Panc1 (cell line): Measurements from ENCODE around the gene RFX8. TPM values are rescaled to one million over a fixed set of nuclear protein-coding genes. Genes with fewer than 3 reads are reported as not detected.

Experiments
- ATAC-seq: fragments of 200-7000 bp; cut with Tn5 transposase; 2 replicates; pipeline ENCODE4 v1.9.1; 2020; ENCODE audit warnings: mild to moderate bottlenecking, moderate library complexity
- BruUV-seq: library from RNA; stranded (reverse); fragments of 400-500 nt; replicated peaks from 2 replicates; lab custom pipeline; 2021; lab: Mats Ljungman, UMichigan
- CTCF ChIA-PET: fragments of 300-600 bp; sonication (Branson Sonifier 250); formaldehyde crosslinking; loops from one replicate; lab custom pipeline; 2022; ENCODE audit warnings: antibody characterized with exemption; lab: Charles Lee
- POLR2A ChIA-PET: fragments of 300-600 bp; sonication (Branson Sonifier 250); formaldehyde crosslinking; loops from one replicate; lab custom pipeline; 2022; ENCODE audit warnings: antibody characterized with exemption; lab: Charles Lee
- DNase-seq: peaks from one replicate; pipeline ENCODE4 v3.0.0-alpha.2; 2010; ENCODE audit warnings: low read depth, low spot score
- H3K27ac ChIP-seq: 2 replicates; pipeline ENCODE4 v1.5.1; 2011; ENCODE audit warnings: mild to moderate bottlenecking, low read length, inconsistent platforms
- H3K27me3 ChIP-seq: fragments of 200-500 bp; sonication (Bioruptor generic); 2 replicates; pipeline ENCODE4 v1.6.0; 2014; ENCODE audit warnings: low read length, inconsistent platforms; ENCODE audit not compliant: control insufficient read depth, insufficient read depth
- H3K36me3 ChIP-seq: fragments of 200-500 bp; sonication (Bioruptor generic); 2 replicates; pipeline ENCODE4 v1.5.1; 2014; ENCODE audit warnings: inconsistent platforms, mild to moderate bottlenecking, low read length, moderate library complexity; ENCODE audit not compliant: control insufficient read depth, insufficient read depth
- H3K4me1 ChIP-seq: 2 replicates; pipeline ENCODE4 v1.5.1; 2011; ENCODE audit warnings: inconsistent platforms, mild to moderate bottlenecking, low read length, moderate library complexity; ENCODE audit not compliant: control insufficient read depth, insufficient read depth
- H3K4me3 ChIP-seq, 2 experiments: 2 replicates each; pipeline ENCODE4 v1.5.1; 2011 to 2012; ENCODE audit warnings: low read depth in 2 of 2, low read length in 2 of 2, mild to moderate bottlenecking in 2 of 2, inconsistent platforms in 1 of 2, moderate library complexity in 1 of 2
- H3K9me3 ChIP-seq: fragments of 200-500 bp; sonication (Bioruptor generic); 2 replicates; pipeline ENCODE4 v1.5.1; 2014; ENCODE audit warnings: low read depth, mild to moderate bottlenecking, inconsistent platforms, low read length, moderate library complexity; ENCODE audit not compliant: control insufficient read depth, insufficient read depth
- POLR2AphosphoS5 ChIP-seq: IDR thresholded peaks from 2 replicates; pipeline ENCODE4 v1.6.1; 2012; ENCODE audit warnings: mild to moderate bottlenecking, low read depth, low read length, moderate library complexity
- REST ChIP-seq, 2 experiments: IDR thresholded peaks; 2 replicates each; pipeline ENCODE4 v1.6.1; 2011 to 2012; ENCODE audit warnings: low read depth in 2 of 2, control low read depth in 1 of 2, low read length in 1 of 2, mild to moderate bottlenecking in 1 of 2, moderate library complexity in 1 of 2; ENCODE audit not compliant: insufficient read depth in 1 of 2
- SIN3A ChIP-seq: IDR thresholded peaks from 2 replicates; pipeline ENCODE4 v1.6.1; 2012; ENCODE audit warnings: low read depth, mild to moderate bottlenecking, low read length, moderate library complexity, borderline replicate concordance; ENCODE audit not compliant: insufficient read depth
- TCF7L2 ChIP-seq: IDR thresholded peaks from 2 replicates; pipeline ENCODE4 v1.6.1; 2011; ENCODE audit warnings: mild to moderate bottlenecking, low read depth, low read length, inconsistent platforms
- in situ Hi-C: cut with HindIII; loops from 2 replicates; pipeline ENCODE4 v1.10.0; 2016; ENCODE audit warnings: low sequenced_read_pairs, low pct_unique_long_range_greater_than_20kb
- intact Hi-C: fragments of 100-400 bp; cut with micrococcal nuclease; formaldehyde crosslinking; loops from one replicate; pipeline ENCODE4 v1.10.0; 2022; ENCODE audit not compliant: unreplicated experiment
- total RNA-seq: library from RNA; stranded (reverse); gene quantifications from one replicate; pipeline ENCODE4 v1.2.1, GENCODE V29; 2021; ENCODE audit not compliant: unreplicated experiment
- TF ChIP-seq, protein P1 (sequence below): fragments of 450-650 bp; IDR thresholded peaks from 2 replicates; pipeline ENCODE4 v1.5.1; 2017; ENCODE audit warnings: mild to moderate bottlenecking

Gene RFX8
- total RNA-seq, 1 experiment from 2014 or later = not detected

DNA sequence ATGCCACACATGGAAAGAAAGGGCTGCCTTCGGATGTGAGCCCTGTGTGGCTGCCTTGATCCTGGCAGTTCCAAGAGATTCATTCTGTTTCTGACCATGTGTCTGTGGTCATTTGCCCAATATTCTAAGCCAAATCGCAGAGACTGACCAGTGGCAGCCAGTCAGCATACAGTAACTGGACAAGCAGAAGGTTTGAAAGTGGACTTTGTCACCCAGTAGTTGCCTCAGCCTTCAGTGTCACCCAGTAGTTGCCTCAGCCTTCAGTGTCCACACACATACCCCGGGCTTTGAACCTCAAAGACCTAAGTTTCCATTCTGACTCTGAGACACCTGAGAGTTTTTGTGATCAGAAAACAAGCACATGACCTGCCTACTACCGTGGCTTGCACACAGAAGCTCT, 5.0 kb downstream of the RFX8 start:
- no peaks in the 10 kb centered on the region for H3K9me3 ChIP-seq
- TF ChIP-seq POLR2AphosphoS5 = no peak
- TF ChIP-seq REST (IDR thresholded peaks at IDR 0.05; ENCODE audit: insufficient read depth in 1 of 2, low read depth in 2 of 2, low read length in 1 of 2) = no peak
- TF ChIP-seq TCF7L2 = no peak
- no peak for TF ChIP-seq SIN3A
- TF ChIP-seq, protein P1, sequence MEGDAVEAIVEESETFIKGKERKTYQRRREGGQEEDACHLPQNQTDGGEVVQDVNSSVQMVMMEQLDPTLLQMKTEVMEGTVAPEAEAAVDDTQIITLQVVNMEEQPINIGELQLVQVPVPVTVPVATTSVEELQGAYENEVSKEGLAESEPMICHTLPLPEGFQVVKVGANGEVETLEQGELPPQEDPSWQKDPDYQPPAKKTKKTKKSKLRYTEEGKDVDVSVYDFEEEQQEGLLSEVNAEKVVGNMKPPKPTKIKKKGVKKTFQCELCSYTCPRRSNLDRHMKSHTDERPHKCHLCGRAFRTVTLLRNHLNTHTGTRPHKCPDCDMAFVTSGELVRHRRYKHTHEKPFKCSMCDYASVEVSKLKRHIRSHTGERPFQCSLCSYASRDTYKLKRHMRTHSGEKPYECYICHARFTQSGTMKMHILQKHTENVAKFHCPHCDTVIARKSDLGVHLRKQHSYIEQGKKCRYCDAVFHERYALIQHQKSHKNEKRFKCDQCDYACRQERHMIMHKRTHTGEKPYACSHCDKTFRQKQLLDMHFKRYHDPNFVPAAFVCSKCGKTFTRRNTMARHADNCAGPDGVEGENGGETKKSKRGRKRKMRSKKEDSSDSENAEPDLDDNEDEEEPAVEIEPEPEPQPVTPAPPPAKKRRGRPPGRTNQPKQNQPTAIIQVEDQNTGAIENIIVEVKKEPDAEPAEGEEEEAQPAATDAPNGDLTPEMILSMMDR = no peak
- H3K4me3 ChIP-seq = no peak overlapping the region
- H3K4me1 ChIP-seq = no peaks in the 10 kb centered on the region
- CTCF ChIA-PET = no interaction called here
- no peak for ATAC-seq
- POLR2A ChIA-PET = no interaction called here
- in situ Hi-C loops = no loop called here
- H3K27me3 ChIP-seq = no peaks in the 10 kb centered on the region
- intact Hi-C loops = no loop called here
- no peak for DNase-seq
- no peaks in the 10 kb centered on the region for H3K36me3 ChIP-seq
- no peak overlapping the region for H3K27ac ChIP-seq
- BruUV-seq = no TSS peak

- BruUV-seq = no TSS peak
- intact Hi-C loops (no loop called here), in situ Hi-C loops (no loop called here)
- Histone ChIP-seq H3K9me3 (no peaks in the 10 kb centered on the region), H3K4me1 (no peaks in the 10 kb centered on the region), H3K4me3 (no peak overlapping the region), H3K36me3 (no peaks in the 10 kb centered on the region), H3K27me3 (no peaks in the 10 kb centered on the region; the same call in 1 of the 2 replicates), H3K27ac (no peak overlapping the region)
- POLR2A ChIA-PET = no interaction called here
- TF ChIP-seq, protein P1 = no peak
- TF ChIP-seq POLR2AphosphoS5 (no peak), TCF7L2 (no peak), SIN3A (no peak), REST (IDR thresholded peaks at IDR 0.05; ENCODE audit: insufficient read depth in 1 of 2, low read depth in 2 of 2, low read length in 1 of 2) (no peak)
- ATAC-seq = no peak
- CTCF ChIA-PET = no interaction called here
- no peak for DNase-seq
These were observed 7.6 kb downstream of the RFX8 start for GRCh38 chr2:101467306-101467705.
